ENCODE measurements around the gene NUDT8.

- TF ChIP-seq CTCF (IDR thresholded peaks at IDR 0.05), result no peak
- no peak for TF ChIP-seq POLR2A (IDR thresholded peaks at IDR 0.05)
- no peak for TF ChIP-seq POLR2AphosphoS5 (IDR thresholded peaks at IDR 0.05)
Measured at GRCh38 chr11:67626970-67627369, 2.8 kb downstream of the NUDT8 start.

All from breast epithelium (tissue), 3 donors.